HG03066 (cell line): ENCODE results near the gene SLC22A3.
"Not testable (repeated sequence)": the region's sequence is repeated elsewhere in the genome, so short reads cannot be mapped to it uniquely, and the experiment has no call there.

ENCODE experiments used
- ATAC-seq: cut with Tn5 transposase; IDR thresholded peaks from one replicate; pipeline ENCODE4 v1.9.1; 2021; ENCODE audit warnings: low read depth; ENCODE audit not compliant: unreplicated experiment

SLC22A3 gene, protein sequence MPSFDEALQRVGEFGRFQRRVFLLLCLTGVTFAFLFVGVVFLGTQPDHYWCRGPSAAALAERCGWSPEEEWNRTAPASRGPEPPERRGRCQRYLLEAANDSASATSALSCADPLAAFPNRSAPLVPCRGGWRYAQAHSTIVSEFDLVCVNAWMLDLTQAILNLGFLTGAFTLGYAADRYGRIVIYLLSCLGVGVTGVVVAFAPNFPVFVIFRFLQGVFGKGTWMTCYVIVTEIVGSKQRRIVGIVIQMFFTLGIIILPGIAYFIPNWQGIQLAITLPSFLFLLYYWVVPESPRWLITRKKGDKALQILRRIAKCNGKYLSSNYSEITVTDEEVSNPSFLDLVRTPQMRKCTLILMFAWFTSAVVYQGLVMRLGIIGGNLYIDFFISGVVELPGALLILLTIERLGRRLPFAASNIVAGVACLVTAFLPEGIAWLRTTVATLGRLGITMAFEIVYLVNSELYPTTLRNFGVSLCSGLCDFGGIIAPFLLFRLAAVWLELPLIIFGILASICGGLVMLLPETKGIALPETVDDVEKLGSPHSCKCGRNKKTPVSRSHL

DNA sequence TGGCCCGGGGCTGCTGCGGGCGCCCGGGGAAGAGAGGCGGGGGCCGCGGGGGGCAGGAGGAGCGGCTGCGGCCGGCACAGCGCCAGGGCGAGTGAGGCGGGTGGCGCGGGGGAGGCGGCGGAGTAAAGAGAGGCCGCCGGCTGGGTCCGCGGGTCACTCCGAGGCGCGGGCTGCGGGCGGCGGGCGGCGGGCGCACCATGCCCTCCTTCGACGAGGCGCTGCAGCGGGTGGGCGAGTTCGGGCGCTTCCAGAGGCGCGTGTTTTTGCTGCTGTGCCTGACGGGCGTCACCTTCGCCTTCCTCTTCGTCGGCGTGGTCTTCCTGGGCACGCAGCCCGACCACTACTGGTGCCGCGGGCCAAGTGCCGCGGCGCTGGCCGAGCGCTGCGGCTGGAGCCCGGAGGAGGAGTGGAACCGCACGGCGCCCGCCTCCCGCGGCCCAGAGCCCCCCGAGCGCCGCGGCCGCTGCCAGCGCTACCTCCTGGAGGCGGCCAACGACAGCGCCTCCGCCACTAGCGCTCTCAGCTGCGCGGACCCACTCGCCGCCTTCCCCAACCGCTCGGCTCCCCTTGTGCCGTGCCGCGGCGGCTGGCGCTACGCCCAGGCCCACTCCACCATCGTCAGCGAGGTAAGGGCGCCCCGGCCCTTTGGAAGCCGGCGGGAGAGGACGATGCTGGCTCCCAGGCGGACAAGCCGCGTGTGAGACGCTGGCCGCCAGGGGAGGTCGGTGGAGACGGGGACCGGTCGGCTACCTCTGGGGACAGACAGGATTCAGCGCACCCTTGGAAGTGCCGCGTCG lies at the start of gene SLC22A3:
Gene SLC22A3 (plus strand): TSS at position 156 of the 797 bp plus-strand sequence. CDS start 42 bp downstream, at position 198.
- no peak for ATAC-seq

DNA sequence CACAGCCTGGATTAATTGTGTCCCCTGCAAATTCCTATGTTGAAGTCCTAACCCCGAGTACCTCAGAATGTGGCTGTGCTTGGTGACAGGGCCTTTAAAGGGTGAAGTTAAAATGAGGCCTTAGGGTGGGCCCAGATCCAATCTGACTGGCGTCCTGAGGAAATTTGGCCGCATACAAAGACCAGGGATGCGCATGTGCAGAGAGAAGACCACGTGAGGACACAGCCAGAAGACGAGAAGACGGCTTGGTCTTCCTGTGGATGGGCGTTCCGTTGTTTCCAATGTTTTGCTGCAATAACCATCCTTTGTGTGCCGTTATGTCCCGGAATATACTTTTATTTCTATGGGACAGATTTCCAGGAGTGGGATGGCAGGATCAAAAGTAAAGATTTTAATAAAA lies 48.6 kb upstream of the SLC22A3 start:
- ATAC-seq, result no peak

DNA sequence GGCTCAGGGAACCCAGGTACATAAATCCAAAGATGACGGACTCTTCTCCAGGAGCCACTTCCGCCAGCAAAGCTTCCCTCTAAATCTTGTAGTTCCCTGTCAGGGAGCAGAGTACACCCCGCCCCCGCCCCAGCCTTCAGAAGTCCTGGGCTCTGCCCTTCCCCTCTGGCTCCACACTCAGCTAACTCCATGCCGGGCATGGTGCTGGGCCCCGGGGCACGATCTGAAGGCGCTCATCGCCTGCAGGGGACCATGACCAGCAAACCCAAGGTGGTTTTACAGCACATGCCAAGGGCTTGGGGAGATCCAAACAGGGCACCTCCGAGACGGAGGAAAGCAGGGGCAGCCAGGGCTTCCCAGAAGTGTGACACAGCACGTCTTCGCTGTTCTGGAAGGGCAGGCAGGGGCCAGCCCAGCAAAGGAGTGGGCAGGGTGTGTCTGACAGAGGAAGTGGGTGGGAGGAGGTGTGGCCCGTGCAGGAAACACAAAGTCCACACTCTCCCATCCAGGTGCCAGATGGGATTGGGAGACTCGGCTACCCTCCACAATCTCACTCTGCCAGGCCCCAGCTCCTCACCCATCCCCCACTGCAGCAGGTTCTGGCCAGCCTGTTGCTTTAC lies 48.0 kb upstream of the SLC22A3 start:
- no peak for ATAC-seq

DNA sequence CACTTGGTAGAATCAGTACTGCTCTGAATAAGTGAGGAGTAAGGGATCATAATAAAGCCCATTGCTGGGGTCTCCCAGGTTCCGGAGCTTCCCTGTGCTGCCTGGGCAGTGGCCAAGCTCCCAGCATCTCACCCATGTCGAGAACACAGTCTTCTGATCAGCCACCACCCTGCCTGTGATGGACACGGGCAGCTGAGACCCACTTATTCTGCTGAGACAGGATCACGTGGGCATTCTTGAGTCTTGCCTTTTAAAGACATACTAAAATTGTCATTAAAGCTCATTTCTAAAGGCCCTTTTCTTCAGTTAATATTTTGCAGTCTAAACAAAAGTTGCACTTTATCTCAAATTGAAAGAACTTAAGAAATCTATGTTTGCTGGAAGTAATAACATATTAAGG lies 46.8 kb upstream of the SLC22A3 start:
- no peak for ATAC-seq

DNA sequence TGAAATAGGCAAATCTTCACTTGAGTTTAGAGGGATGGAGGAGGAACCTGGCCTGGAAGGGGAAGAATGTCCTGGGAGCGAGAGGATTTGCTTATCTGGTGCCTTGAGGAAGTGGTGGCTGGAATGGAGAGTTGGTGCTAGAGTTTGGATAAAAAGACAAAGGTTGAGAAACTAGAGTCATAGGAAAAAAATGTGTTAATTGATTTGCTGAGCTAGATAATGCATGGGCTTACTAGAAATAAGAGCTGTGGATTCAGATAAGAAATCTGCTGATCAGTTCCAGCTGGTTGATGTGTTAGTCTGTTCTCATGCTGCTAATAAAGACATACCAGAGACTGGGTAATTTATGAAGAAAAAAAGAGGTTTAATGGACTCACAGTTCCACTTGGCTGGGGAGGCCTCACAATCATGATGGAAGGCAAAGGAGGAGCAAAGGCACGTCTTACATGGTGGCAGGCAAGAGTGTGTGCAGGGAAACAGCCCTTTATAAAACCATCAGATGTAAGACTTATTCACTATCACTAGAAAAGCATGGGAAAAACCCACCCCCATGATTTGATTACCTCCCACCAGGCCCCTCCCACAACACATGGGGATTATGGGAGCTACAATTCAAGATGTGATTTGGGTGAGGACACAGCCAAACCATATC lies 45.6 kb upstream of the SLC22A3 start:
- ATAC-seq, result not testable (repeated sequence)

DNA sequence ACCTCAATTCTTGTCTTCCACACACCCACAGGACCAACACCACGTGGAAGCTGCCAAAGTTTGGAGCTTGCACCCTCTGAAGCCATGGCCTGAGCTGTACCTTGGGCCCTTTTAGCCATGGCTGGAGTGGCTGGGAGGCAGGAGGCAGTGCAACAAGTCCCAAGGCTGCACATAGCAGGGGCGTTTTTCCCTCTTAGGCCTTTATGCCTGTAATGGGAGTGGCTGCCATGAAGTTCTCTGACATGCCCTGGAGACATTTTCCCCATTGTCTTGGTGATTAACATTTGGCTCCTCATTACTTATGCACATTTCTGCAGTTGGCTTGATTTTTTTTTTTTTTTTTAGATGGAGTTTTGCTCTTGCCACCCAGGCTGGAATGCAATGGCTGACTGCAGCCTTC lies 44.4 kb upstream of the SLC22A3 start:
- ATAC-seq, result no peak

DNA sequence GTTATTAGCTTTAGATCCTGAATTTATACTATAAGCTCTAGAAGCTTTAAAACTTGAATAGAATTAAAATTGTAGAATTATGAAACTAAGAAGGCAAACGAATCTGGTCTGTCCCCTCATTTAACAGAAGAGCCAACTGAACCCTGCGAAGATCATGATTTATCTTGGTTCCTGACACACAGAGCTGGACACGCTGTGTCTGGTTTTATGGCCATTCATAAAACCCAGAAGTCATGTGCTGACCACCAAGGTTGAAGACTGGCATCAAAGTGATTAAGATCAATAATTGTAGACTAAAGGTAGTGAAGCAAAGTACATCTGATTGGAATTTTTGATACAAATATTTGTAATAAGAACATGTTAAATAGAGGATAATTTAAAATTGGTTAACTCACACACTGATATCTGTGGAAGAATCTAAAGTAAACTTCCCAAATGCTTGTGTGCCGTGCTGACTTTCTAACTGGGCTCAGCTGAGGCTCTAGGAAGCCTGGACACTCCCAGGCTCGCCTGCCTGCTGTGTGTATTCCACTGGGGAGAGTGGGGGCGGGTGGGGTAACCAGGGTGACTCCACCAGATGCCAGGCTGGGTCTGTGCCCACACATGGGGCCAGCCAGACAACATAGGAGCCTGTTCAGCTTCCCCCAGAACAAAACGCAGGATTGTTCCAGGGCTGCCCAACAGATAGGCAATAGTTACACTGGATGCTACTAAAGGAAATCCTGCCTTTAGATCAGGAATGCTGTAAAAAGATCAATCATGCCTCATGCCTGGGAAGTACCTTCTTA lies 42.1 kb upstream of the SLC22A3 start:
- no peak for ATAC-seq

DNA sequence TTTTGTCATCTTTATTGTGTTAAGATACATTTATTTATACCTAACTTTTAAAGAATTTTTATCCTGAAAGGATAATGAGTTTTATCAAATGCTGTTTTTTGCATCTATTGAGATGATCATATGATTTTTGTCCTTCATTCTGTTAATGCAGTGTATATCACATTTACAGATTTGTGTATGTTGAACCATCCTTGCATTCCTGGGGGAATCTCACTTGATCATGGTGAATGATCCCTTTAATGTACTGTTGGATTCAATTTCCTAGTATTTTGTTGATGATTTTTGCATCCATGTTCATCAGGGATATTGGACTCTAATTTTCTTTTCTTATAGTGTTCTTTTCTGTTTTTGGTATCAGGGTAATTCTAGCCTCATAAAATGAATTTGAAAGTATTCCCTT lies 38.5 kb upstream of the SLC22A3 start:
- ATAC-seq, result no peak

DNA sequence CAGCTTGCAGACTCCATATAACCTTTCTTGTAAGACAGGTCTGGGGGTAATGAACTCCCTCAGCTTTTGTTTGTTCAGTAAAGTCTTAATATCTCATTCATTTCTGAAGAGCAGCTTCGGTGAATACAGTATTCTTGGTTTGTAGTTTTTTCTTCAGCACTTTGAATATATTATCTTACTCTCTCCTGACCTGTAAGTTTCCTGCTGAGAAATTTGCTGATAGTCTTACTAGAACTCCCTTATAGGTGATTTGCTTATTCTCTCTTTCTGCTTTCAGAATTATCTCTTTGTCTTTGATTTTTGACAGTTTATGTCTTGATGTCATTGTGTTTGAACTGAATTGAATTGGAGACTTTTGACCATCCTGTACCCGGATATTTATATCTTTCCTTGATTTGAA lies 35.3 kb upstream of the SLC22A3 start:
- ATAC-seq, result no peak

DNA sequence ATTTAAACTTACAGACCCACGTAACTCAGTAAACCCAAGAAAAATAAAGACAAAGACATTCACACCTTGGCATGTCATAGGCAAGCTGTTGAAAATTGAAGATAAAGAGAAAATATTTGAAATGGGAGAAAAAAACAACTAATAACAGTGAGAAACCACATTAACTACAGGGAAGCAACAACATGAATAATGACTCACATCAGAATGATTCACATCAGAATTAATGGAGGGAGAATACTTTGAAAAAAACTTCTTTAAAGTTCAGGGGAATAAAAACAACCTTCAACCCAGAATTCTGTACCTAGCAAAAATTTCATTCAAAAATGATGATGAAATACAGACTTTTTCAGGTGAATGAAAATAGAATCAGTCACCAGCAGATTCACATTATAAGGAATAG lies 32.9 kb upstream of the SLC22A3 start:
- ATAC-seq, result no peak

DNA sequence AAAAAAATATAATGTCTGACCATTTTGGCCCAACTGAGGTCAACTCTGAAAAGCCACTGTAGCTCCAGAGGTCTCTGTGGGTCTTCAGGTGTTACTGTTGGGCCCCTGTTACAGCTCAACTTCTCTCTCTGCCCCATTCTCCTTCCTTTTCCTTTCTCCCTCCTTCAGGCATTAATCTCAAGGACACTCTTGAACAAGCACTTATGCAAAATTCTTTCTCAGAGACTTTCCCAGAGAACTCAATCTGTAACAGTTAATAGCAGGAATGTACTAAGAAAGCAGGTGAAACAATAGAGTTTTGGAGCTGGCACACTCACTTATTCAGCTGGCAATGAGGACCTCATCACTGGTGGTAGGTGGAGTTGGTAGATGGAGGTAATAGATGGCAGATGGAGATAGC lies 31.9 kb upstream of the SLC22A3 start:
- no peak for ATAC-seq

DNA sequence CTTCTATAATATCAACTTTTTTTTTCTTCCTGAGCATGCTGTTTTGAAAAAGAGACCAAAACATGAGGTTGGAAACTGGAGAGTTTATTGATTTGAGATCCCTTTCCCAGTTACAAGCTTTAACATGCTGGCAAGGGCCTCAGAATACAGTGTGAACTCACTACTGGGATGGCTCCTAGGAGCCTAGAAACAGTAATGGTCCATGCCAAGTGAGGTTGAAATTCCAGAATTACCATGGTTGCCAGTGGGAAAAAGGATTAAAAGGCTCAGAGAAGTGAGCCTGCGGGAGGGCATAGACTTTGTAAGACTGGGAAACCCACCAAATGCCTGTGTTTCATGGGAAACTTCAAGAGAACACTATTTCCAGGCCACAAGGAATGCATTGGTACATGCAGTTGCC lies 28.9 kb upstream of the SLC22A3 start:
- ATAC-seq, result no peak

DNA sequence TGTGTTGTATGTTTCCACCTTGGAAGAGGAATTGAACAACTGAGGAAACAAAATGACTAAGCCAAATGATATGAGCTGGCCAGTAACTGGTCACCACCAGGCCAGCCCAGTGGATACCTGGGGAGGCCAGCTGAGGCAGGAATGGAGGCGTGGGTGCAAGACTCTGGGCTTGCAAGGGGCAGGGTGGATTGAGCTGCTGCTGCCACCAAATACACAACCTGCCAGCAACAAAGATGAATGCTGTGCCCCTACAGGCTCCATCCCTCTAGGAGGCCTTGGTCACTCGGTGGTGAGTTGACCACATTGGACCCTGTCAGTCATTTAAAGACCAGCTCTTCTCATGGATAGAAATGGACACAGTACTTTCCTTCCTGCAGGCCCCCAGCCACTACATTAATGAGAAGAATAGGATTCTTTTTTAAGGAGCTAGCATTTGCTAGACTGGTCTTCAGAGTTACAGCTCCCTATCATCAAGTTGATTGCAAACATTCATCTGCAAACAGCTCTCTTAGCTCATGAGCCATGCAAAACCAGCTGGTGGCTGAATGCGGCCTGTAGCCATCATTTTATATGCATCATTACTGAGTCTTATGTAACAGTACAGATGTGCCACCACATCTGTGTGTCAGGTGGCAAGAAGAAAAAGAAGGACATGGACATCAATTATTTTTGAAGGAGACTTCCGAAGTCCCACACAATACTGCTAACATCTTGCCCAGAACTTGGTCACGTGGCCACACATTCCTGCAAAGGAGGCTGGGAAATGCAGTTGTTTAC lies 26.3 kb upstream of the SLC22A3 start:
- ATAC-seq, result no peak

DNA sequence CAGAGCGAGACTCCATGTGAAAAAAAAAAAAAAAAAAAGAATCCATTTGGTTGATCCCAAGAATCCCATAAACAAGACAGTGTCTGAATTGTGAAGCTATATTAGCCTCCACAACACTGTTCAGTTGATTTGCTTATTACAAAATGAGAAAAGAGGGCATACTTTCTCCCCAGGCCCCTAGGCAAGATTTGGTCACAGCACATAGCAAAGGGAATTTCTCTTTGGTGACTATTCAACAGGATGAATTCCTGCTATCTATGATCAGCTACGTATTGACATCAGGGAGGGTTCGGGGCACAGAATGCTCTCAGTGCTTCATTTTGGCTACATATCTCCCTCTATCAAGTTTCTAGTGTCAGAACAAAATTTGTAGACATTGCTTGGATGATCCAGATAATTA lies 20.2 kb upstream of the SLC22A3 start:
- ATAC-seq, result no peak

DNA sequence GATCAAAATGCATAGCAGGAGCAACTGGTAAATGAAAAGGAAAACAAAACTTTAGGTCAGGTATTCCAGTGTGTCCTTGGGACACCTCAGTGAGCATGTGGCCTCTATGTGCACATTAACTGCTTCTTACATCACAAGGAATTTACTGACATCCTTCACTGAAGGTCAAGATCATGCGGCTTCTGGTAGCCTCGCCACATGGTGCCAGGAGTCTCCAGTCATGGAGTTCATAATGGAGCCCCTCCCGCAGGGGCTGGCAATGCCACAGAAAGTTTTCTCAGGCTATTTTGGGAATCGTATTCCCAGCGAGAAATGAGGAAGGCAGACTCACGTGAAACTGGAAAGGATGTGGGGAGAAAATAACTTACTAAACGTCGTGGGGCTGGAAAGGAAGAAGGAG lies 19.7 kb upstream of the SLC22A3 start:
- ATAC-seq, result no peak

DNA sequence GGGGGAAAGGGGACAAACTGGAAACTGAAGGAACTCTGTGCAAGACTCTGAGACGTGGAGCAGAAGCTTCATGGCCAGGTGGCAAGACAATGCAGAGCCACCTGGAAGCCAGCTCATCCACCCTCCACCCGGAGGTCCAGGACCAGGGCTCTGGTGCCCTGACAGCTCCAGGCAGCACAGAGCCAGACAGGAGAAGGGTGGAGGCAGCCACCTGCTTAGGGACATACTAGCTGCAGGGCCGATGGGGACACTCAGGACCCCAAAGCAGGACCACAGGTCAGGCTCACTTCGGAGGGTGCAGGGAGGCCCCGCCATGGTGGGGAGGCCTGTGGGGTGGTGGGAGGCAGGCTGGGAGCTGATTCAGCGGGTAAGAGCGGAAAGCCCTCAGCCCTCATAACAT lies 19.0 kb upstream of the SLC22A3 start:
- ATAC-seq, result no peak

DNA sequence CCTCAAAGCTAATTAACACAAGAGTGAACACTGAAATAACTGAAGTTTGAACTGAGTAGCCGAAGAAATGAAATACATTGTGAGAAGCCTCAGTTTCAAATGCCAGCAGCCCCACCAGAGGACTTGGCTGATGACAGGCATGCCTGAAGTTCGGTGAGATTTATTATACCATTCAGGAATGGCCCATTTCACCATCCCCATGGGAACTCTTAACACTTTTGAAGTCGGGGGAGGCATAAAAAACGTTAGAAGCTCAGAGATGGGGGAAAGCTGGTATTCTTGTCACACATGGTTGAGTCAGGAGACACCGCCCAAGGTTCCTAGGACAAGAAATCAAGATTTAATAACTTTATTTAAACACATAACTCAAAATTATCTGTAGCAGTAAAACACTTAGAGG lies 17.6 kb upstream of the SLC22A3 start:
- no peak for ATAC-seq

DNA sequence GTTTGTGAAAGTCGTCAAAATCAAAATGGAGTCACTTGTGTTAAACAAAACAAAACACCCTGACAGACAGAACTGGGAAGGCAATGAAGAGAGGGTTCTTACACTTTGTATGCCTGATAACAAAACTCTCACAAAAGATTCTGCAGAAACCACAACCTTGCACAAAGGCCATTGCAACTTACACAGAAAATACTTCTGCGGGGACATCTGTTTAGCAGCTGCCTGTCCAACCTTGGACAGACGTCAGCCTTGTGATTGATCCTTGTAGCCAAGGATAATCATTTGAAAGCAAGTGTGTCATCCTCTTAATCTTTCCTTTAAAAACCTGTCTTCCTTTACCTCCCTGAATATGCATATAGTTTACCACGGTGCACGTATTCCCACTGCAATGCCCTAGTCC lies 17.0 kb upstream of the SLC22A3 start:
- no peak for ATAC-seq

DNA sequence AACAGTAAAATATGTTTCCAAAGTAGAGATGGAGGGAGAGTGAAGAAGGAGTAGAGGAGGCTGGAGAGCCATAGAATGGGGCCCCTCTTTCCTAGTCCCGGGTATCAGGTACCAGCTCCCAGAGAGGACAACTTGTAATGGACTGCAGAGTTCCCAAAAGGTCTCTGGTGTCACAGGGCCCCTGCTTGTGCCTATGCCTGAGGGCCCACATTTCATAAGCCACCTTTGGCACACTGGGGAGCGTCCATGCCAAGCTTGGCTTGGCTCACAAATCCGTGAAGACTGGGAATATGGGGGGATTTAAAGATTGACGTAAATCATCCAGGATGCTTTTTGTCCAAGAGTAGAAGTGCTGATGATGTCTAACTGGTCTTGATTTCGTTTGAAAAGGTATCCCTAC lies 16.4 kb upstream of the SLC22A3 start:
- no peak for ATAC-seq
